ENCODE measurements around the gene ACO1.

GRCh38 chr9:32394381-32395049 lies 10.1 kb downstream of the ACO1 start:
- TF ChIP-seq CTCF (IDR thresholded peaks at IDR 0.05) (no peak), POLR2A (IDR thresholded peaks at IDR 0.05) (no peak)
